GM19455 (cell line): ENCODE measurements around the gene TM4SF4.

Experiments used
- ATAC-seq: cut with Tn5 transposase; IDR thresholded peaks from one replicate; pipeline ENCODE4 v1.9.1; 2021; ENCODE audit not compliant: unreplicated experiment

TM4SF4 gene

DNA sequence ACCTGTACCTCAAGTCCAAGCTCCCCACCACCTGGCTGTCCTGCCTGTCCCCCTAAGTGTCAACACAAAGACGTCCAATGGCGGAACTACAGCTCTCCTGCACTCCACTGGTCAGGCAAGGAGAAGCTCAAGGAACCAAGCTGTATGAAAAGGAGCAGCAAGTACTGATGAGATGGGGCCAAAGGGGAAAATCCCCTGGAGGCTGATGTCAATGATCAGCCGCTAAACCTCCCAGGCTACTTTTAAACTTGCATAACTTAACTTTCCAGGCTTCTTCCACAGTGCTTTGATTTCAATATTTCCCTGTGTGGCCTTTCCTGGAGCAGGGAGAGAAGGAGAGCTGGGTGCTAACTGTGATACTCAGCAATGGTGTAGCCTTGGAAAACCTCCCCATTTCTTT lies 35.0 kb downstream of the TM4SF4 start:
- ATAC-seq: no peak

DNA sequence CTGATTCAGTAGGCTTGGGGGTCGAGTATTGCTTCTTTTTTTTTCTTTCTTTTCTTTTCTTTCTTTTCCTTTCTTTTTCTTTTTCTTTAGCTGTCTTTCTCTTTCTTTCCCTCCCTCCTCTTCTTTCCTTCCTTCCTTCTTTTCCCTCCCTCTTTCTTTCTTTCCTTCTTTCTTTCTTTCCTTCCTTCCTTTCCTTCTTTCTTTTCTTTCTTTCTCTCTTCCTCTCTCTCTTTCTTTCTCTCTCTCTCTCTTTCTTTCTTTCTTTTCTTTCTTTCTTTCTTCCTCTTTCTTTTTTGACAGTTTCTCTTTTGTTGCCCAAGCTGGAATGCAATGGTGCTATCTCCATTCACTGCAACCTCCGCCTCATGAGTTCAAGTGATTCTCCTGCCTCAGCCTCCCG lies 36.0 kb downstream of the TM4SF4 start:
- ATAC-seq: no peak

- ATAC-seq: no peak
Measured at GRCh38 chr3:149511040-149511626, 36.6 kb downstream of the TM4SF4 start.

DNA sequence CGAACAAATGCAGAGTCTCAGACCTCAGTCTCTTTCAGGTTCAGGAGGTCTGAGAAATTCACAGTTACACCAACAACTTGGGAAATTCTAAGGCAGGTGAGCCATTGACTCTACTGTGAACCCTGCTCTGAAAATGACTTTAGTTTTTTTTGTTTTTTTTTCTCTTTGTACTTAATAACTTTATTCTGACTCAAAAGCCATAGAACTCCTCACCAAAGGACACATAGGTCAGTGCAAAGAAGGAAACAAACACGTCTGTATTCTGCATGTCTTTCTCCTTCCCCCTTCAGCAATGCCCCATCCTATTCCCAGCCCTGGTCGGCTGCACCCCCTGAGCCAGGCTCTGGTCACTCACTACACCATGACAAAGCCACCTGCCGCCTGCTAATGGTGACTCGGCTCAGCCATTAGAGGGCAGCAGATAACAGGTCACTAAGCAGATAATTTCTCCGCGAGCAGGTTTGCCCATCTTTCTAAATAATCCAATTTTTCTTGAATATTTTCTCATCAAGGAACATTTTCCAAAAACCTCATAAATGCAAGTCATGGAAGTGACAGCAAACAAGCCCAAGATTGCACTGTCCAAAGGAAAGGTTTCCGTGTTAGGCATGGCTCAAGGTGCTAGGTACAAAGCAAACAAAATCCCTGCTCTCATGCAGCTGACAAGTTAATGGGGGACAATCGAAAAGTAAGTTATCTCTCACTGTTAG lies 37.7 kb downstream of the TM4SF4 start:
- ATAC-seq: peak; percentile 85

- ATAC-seq: no peak
Measured at GRCh38 chr3:149514471-149514870, 40.0 kb downstream of the TM4SF4 start.

GRCh38 chr3:149515249-149515648 lies 40.8 kb downstream of the TM4SF4 start:
- ATAC-seq: no peak

GRCh38 chr3:149516920-149517319 lies 42.4 kb downstream of the TM4SF4 start:
- ATAC-seq: no peak

- no peak for ATAC-seq
Measured at GRCh38 chr3:149519912-149520311, 45.4 kb downstream of the TM4SF4 start.

DNA sequence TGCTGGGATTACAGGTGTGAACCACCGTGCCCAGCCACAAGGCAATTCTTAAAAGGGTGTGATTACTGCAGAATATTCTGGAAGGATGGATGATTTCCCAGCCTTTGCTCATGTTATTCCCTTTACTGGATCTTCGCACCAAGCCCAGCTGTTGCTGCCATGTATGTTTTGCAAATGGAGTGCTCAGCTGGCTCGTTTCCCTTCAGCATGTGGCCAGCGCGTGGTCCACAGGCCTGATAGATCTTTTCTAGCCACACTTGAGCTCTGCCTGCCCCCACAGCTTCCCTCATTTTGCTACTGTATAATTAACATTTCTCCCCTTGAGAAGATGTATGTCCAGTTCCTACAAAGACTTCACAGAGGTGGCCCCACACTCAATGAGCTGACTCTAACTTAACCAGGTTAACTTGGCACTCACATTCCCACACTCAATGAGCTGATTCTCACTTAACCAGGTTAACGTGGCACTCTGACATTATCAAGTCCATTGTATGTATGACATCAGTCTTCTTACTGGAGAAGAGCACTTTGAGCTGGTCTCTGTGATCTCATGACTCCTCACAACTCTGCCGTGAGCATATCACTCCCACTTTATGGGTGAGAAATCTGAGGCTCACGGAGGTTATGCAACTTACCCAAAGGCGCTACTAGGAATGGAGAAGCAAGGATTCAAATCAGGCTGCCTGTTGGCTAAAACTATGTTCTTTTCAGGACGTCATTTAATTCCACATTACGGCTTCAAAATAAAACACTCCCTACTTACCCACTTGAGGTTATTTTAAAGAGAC lies 49.2 kb downstream of the TM4SF4 start:
- ATAC-seq: no peak

DNA sequence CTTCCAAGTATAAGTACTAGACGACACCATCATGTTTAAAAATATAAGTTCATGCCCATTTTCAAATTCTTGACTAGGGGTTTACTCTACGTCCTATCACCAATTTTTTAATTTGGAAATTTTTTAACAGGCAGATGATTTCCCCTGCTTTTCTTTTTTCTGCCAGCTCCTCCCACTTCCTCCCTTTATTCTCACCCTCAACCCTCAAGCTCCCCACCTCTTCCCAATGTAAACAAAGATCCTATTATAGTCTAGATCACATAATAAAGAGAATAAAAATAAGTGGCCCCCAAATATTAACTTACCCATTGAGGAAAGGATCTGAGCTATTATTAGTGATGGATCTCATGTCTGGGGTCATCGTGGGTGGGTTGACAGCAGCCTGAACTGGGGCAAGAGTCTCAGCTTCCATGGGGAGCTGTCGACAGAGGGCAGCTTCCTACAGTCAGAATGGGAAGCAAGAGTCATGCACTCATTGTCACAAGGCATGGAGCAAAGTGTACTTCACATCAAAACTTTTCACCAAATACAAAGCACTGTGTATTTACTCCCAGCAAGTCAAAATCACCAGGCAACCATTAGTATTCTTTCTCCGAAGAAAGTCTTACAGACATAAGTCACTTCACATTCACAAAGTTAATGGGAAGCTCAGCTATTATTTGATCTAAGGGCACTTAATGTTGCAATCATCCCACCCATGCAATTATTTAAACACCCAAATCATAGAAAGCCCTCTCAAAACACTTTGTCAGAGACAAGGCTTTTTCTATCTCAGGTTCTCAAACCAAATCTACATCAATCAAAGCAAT lies 53.2 kb downstream of the TM4SF4 start:
- ATAC-seq: no peak

- no peak for ATAC-seq
Measured at GRCh38 chr3:149528340-149528650, 53.8 kb downstream of the TM4SF4 start.

GRCh38 chr3:149529099-149529498 lies 54.6 kb downstream of the TM4SF4 start:
- no peak for ATAC-seq

GRCh38 chr3:149532489-149533180 lies 58.1 kb downstream of the TM4SF4 start:
- ATAC-seq: no peak

GRCh38 chr3:149534082-149534481 lies 59.6 kb downstream of the TM4SF4 start:
- no peak for ATAC-seq

DNA sequence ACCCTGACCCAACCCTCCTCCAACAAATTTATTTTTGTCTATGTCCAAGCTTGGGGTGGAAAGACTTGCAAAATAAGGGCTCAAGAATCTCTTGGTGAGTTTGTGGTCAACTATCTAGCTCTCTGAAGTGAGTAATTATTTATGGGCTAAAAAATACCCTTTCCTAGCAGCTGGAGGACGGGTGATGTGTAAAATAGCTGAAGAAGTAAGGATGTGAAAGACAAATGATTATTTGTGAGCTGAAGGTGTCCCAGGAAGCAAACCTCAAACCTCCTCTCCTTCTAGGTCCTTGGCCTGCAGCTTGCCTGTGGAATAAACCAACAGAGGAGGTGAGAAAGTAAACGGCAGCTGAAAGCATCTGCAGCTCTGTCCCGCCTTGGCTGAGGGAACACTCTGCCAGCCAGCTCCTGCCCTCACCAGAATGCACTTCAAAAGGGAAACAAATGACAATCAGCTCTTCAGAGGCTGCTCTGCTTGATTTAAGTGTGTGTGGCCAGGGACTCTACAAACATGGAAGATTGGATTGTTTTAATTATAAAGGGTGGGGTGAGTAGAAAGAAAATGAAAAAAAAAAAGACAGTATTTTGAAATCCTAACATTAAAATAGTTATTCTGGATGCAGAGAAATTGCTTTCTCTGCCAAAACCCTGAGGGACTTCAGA lies 60.3 kb downstream of the TM4SF4 start:
- ATAC-seq: no peak

- ATAC-seq: no peak
Measured at GRCh38 chr3:149535333-149535685, 60.8 kb downstream of the TM4SF4 start.

- ATAC-seq: no peak
Measured at GRCh38 chr3:149536429-149536828, 61.9 kb downstream of the TM4SF4 start.

- no peak for ATAC-seq
Measured at GRCh38 chr3:149538371-149538770, 63.9 kb downstream of the TM4SF4 start.

- no peak for ATAC-seq
Measured at GRCh38 chr3:149541091-149541491, 66.6 kb downstream of the TM4SF4 start.
